Measurements from ENCODE around the gene ENPP1.

Gene ENPP1

GRCh38 chr6:131787766-131788712 lies 19.8 kb upstream of the ENPP1 start:
- no peak for DNase-seq

DNA sequence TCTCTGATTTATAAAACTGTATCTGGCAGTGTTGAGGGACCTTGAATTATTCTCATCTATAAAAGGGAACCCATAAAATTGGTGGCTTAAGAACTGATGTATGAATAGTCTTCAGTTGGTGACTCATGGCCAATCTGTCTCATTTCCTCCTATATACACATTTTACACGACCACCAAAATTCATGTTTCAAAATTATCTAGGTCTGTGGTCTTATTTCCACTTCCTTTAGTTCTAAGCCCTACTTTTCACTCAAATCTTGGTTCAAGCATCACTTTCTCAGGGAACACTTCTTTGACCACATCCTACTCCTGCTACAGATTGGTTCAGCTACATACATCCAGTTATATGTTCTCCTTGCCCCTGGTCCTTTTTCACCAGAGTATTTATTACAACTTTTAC lies 18.6 kb upstream of the ENPP1 start:
- no peak for DNase-seq

DNA sequence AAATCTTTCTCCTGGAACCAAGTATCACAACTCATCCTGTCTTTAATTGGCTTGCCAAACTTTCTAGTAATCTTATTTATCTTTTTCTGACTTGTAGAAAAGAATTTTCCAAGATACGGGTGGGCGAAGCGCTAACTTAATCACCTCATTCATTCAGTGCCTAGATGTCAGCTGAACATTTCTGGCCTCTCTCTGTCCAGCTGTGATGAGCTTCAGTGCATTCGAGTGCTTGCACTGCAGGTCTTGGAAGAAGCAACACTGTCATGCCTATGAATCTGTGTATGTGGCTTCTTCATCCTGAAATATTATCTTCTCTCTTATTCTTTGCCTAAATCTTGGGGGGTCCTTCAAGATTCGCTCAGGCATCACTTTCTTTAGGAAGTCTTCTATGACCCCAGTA lies 16.3 kb upstream of the ENPP1 start:
- DNase-seq: no peak

DNA sequence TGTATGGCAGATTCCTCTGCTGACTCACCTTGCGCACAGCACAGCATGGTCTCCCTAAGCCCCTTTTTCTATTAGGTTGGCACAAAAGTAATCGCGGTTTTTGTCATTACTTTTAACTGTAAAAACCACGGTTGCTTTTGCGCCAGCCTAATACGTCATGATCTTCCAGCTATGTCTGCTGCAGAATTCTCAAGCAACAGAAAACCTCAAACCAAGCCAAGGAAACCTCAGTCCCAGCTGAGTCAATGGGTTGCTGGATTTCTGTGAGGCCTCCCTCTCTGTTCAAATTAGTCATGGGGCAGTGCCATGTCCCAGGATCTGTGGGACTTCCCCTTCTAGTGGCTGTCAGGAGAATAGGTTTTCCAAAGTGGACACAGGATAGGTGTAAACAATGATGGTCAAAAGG lies 15.7 kb upstream of the ENPP1 start:
- no peak for DNase-seq

GRCh38 chr6:131795366-131795765 lies 12.5 kb upstream of the ENPP1 start:
- DNase-seq: no peak

GRCh38 chr6:131802347-131802746 lies 5.5 kb upstream of the ENPP1 start:
- no peak for DNase-seq

GRCh38 chr6:131803007-131803769 lies 4.6 kb upstream of the ENPP1 start:
- no peak for DNase-seq

DNA sequence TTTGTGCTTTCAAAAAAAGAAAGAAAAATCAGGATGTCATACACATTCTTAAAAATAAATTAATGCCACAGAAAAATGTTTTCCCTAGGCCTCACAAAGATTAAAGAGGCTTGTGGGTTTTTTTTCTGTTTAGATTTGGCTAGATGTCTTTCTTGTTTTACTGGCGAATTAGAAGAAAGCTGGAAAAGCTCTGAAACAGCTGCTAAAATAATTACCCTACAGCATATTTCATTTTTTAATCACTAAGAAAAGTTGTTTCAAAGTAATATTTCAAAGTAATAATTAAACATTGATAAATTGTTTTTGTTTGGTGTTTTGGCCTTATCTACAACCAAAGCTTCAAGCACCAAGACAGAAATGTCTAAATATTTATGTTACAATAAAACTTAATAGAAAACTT lies 3.7 kb upstream of the ENPP1 start:
- DNase-seq: no peak

DNA sequence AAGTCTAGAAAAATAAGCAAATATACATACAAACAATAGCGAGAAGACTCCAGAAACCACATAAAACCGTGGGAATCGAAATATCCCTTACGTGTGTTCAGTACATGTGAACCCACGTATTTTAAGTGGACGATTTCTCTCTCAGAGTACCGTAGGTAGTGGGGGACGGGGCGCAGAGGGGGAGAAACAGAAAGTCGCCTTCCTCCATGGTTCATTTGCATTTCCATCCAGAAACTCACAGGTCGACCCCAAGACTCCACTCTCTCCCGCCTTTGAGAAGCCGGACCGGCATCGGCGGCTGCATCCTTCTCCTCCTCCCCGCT lies 538 bp upstream of the ENPP1 start:
- DNase-seq: no peak

DNA sequence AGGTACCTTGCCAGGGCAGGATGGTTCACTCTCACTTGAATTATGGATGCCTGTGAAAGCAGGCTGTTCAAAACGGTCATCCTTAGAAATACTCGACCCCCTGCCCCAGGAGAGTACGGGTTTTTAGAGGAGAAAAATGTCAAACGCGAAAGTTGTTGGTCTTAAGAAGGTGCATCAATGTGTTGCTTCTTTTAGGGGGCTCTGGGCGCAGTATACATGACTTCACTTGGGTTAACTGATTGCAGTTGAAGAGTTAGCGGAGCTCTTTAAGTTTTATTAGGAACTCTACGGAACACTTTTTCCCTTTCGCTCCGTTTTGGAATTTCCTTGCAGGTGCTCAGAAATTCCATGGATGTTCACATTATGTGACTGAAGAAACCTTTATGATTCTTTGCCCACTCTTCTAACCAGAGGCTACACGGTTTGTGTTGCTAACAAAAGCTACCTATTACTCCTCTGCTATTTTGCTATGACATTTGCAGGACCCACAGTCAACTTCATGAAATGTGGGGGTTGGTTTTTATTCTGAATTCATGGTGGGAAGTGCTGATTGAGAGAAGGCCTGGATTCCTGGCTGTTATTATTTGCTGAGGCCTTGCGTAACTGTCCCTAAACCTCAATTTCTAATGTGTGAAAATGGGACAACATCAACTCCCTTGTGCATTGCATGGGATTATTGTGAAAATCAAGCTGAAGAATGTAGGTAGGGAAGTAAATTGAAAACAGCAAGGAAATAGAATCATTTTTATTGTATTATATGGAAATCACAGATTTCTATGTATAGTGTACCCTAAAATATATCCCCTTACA lies 845 bp downstream of the ENPP1 start:
- no peak for DNase-seq

- no peak for DNase-seq
Measured at GRCh38 chr6:131811500-131811899, 3.7 kb downstream of the ENPP1 start.

DNA sequence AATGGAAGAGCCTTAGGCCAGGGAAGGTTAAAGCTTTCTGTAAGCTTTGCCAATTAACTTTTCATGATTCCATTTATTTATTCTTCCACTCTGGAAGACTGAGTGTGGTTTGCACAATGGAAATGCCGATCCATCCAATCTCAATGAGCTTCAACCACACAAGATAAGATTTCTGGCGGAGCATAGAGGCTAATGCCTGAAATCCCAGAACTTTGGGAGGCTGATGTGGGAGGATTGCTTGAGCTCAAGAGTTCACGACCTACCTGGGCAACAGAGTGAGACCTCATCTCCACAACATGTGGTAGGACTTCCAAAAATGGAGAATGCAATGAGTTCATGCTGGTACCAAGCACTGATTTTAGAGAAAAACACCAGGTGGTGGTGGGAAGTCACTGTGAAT lies 6.2 kb downstream of the ENPP1 start:
- DNase-seq: no peak

DNA sequence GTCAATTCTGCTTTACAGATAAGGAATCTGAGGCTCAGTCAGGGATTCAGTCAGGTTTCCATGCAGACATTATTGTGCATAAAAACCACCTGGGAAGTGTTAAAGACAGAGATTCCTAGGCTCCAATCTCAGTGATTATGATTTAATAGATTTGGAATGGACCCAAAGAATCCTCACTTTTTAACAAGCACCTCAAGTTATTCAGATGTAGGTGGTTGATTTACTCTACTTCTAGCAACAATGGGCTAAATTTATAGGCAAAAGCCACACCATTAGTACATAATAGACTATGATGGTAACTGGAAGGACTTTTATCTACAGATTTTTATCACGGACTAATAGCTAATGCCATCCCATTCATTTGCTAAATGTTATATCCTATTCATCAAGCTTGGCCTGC lies 9.0 kb downstream of the ENPP1 start:
- DNase-seq: no peak

DNA sequence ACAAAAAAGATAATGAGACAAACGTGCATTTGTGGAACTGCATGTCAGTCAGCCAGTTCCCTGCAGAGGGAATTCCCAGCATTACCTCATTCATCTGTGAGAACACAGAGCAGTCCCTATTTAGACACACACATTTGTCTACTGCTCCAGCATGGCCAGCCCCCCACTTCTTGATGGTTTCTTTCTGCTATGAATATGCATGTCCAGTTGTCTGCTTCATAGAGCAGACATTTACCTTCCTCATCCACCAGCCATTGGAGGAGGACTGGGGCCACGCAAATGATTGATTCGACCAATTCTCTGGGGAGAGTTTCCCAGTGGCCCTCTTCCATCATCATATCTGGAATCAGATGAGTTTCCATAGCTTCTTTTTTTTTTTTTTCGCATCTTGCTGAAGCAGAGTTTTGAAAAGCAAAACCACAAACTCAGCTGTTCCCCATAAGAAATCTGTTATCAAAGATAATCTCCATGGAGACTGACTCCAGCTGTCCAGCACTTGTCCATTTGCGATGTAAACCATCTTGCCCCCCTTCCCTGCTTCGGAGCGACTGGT lies 11.8 kb downstream of the ENPP1 start:
- no peak for DNase-seq

DNA sequence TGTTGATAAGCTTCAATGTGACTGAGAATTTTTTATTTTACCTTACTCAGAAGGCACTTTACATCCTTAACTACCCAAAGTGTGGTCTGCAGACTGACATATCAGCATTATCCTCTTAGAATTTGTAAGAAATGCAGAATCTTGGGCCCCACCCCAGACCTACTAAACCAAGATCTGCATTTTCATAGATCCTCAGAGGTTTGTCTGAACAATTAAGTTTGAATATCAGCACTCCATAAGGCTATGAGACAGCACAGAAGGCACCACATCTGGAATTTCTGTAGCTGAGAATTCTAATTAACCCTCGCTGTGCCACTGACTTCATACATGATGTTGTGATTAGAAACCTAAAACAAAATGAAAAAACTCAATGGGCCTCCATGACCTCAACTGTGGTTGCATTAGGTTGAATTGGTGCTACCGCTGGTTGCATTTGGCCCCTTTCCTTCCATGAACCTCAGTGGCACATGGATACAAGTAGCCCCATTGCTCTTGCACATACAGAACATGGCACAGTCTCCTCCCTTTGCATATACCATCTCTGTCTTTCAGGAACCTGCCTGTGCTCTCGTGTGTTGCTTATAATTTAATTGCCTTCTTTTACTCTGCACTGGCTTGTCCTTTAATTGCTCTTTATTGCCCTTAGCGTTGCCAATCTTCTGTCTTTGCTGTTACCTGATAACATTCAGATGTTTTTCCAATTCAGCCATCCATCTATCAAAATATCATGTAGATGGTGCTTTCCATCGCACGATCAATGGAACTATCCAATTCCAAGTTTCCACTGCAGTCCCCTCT lies 13.4 kb downstream of the ENPP1 start:
- DNase-seq: no peak

DNA sequence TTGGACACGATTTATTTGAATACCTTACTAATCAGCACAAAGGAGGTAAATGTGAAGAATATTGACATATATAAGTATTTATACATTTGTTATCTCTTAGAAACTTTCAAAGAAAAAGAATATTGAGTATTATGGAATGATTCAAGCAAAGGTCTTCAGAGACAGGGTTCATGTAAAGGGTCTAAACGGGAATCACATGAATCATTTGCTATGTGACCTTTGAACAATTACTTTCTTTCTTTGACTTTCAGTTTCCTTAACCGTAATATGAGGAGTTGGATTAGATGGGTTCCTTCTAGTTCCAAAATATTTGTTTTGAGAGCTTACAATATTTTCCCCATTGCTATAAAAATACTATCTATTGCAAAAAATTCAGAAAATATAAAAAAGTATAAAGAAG lies 14.3 kb downstream of the ENPP1 start:
- no peak for DNase-seq

DNA sequence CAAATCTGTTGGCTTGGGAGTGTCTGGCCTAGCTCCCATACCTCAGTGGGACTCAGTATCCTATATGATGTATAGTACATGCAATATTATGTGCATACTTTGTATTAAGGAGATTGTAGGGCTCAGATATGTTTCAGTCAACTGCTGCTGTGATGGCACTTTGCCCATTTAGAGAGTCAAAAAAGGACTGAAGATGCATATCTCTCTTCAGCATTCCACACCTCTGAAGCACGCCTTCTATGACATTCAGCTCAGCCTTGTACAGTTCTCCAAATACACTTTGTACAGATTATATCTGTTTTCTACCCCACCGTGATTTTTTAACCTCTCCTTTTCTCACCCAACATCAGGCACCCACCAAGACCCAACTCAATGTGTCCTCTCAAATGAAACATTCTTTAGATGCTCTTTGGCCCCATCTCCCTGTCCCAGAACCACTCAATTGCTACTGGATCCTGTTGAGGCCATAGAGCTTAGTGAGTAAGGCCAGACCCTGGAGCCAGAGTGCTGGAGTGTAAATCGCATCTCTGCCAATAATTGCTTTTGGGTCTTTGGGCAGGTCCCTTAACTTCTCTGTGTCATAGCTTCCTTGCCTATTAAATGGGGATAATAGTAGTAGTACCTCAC lies 15.6 kb downstream of the ENPP1 start:
- DNase-seq: no peak

GRCh38 chr6:131825946-131826345 lies 18.1 kb downstream of the ENPP1 start:
- DNase-seq: no peak

DNA sequence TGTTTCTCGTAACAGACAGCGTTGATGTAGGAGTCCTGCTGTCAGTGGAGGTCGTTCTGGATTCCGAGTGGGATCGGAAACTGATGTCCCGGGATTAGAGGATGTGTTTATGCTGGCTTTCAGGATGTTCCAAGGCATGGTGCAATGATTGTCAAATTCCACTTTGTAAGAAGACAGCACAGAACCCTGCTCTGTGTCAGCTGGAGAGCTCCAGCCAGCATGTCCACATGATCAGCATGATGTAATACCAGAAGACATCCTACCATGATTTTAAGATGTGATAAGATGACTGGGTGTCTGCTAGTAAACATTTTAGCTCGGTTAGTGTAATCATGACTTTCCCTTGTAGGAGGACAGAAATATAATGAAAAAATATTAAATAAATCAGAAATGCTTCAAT lies 20.3 kb downstream of the ENPP1 start:
- no peak for DNase-seq

DNA sequence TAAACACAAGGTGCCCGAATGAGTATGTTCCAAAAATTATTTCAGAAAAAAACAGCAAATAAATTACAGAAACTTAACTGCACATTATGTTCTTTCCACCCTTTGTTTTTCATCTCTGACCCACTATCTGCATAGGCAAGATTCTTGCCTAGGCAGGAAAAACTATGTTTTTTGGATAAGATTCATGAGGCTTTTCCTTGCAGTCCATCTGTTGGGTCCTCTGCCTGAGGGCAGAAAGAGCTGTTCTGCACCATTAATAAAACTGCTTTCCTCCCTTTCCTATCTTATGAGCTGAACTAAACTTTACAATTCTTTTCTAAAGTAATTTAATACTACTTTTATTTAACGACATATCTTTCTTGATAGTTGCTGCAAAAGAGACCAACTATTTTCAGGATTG lies 21.1 kb downstream of the ENPP1 start:
- DNase-seq: no peak

GRCh38 chr6:131831392-131831791 lies 23.6 kb downstream of the ENPP1 start:
- no peak for DNase-seq

DNA sequence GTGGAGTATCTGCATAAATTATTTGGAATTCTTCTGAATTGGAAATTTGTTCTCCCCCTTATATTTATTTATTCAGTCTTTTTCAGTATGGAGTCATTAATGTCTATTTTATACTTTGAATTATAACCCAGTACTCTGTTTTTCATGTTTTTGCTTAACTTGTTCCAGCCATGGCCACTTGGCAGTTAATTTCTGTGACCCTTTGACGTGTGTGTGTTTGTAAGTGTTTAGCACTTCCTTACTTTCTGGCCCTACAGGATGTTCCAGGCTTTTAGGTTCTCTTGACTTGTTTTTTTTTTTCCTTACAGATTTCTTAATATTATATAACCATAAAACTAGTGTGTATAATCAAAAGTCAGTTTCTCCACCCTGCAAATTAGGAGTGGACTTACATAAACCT lies 24.1 kb downstream of the ENPP1 start:
- no peak for DNase-seq
